CD4-positive, alpha-beta T cell (primary cell): ENCODE results near the gene CEP170B. TPM values are rescaled to one million over a fixed set of nuclear protein-coding genes. Genes with fewer than 3 reads are reported as not detected.
A peak's percentile ranks its signal among the peaks of the same experiment; 100 is the strongest.

Experiments
- ATAC-seq: fragments of 200-7000 bp; cut with Tn5 transposase; one replicate; pipeline ENCODE4 v1.10.0; 2022; ENCODE audit warnings: mild to moderate bottlenecking; ENCODE audit not compliant: poor library complexity
- CTCF ChIA-PET: fragments of 350-600 bp; sonication (Branson Sonifier 250); formaldehyde crosslinking; loops from one replicate; lab custom pipeline; 2021; ENCODE audit warnings: antibody characterized with exemption, inconsistent platforms; lab: Charles Lee
- POLR2A ChIA-PET: fragments of 350-600 bp; sonication (Branson Sonifier 250); formaldehyde crosslinking; loops from one replicate; lab custom pipeline; 2021; ENCODE audit warnings: antibody characterized with exemption, inconsistent platforms; lab: Charles Lee
- DNase-seq, 14 experiments: peaks; one replicate each; pipeline ENCODE4 v3.0.0-alpha.2; 2013 to 2020; ENCODE audit warnings: mixed read lengths in 2 of 14
- H3K27ac ChIP-seq, 2 donors: one replicate each; pipeline versions ENCODE4 v1.5.1 to v1.7.0; 2013; ENCODE audit warnings: low read length in 2 of 2, low read depth in 1 of 2, mild to moderate bottlenecking in 1 of 2
- H3K27me3 ChIP-seq, 2 experiments: 1 replicate in 1 of 2; 2 replicates in 1 of 2; pipeline versions ENCODE4 v1.6.1 to v1.7.0; 2013; ENCODE audit warnings: low read length in 2 of 2, control low read depth in 1 of 2, mild to moderate bottlenecking in 1 of 2, moderate library complexity in 1 of 2; ENCODE audit not compliant: insufficient read depth in 2 of 2, control insufficient read depth in 1 of 2
- H3K36me3 ChIP-seq: one replicate; pipeline ENCODE4 v1.6.1; 2013; ENCODE audit warnings: low read length, control low read depth; ENCODE audit not compliant: insufficient read depth
- H3K4me1 ChIP-seq: one replicate; pipeline ENCODE4 v1.6.1; 2013; ENCODE audit warnings: low read length, control low read depth; ENCODE audit not compliant: insufficient read depth
- H3K4me3 ChIP-seq: one replicate; pipeline ENCODE4 v1.5.1; 2013; ENCODE audit warnings: mild to moderate bottlenecking, low read length, moderate library complexity
- H3K9me3 ChIP-seq, 2 experiments: 1 replicate in 1 of 2; 2 replicates in 1 of 2; pipeline versions ENCODE4 v1.6.1 to v1.7.0; 2013; ENCODE audit warnings: low read length in 2 of 2, mild to moderate bottlenecking in 2 of 2, control low read depth in 1 of 2, moderate library complexity in 1 of 2; ENCODE audit not compliant: control insufficient read depth in 1 of 2, insufficient read depth in 1 of 2
- H3K27ac Mint-ChIP-seq: one replicate; pipeline ENCODE4 v1.8.0; 2020; ENCODE audit warnings: mixed read lengths
- H3K27me3 Mint-ChIP-seq: one replicate; pipeline ENCODE4 v1.8.0; 2021; ENCODE audit warnings: mixed read lengths
- H3K36me3 Mint-ChIP-seq: one replicate; pipeline ENCODE4 v1.8.0; 2021; ENCODE audit warnings: low read depth, mixed read lengths
- H3K4me1 Mint-ChIP-seq: one replicate; pipeline ENCODE4 v1.8.0; 2021; ENCODE audit warnings: low read depth, mixed read lengths
- H3K4me3 Mint-ChIP-seq: one replicate; pipeline ENCODE4 v1.8.0; 2020; ENCODE audit warnings: mild to moderate bottlenecking, mixed read lengths
- H3K9me3 Mint-ChIP-seq: one replicate; pipeline ENCODE4 v1.8.0; 2020; ENCODE audit warnings: mixed read lengths
- intact Hi-C, 2 experiments: fragments of 100-400 bp; cut with DNase I in 1 of 2; cut with micrococcal nuclease in 1 of 2; formaldehyde crosslinking; loops; one replicate each; pipeline versions ENCODE4 v1.15.1 to v1.9.0; 2023 to 2025; cut with DNase I, micrococcal nuclease
- total RNA-seq, 174 experiments: library from RNA in 2 of 174; stranded (reverse) in 2 of 174; gene quantifications; one replicate each; pipeline ENCODE4 v1.2.3 and lab custom pipeline; 2021 to 2026
- TF ChIP-seq, protein P1 (sequence below): fragments of 200-600 bp; IDR thresholded peaks from one replicate; pipeline ENCODE4 v1.8.0; 2022; ENCODE audit warnings: antibody characterized with exemption, mild to moderate bottlenecking

CEP170B gene
- total RNA-seq, 2 experiments from 2014 or later: 4.4 to 4.7 TPM

DNA sequence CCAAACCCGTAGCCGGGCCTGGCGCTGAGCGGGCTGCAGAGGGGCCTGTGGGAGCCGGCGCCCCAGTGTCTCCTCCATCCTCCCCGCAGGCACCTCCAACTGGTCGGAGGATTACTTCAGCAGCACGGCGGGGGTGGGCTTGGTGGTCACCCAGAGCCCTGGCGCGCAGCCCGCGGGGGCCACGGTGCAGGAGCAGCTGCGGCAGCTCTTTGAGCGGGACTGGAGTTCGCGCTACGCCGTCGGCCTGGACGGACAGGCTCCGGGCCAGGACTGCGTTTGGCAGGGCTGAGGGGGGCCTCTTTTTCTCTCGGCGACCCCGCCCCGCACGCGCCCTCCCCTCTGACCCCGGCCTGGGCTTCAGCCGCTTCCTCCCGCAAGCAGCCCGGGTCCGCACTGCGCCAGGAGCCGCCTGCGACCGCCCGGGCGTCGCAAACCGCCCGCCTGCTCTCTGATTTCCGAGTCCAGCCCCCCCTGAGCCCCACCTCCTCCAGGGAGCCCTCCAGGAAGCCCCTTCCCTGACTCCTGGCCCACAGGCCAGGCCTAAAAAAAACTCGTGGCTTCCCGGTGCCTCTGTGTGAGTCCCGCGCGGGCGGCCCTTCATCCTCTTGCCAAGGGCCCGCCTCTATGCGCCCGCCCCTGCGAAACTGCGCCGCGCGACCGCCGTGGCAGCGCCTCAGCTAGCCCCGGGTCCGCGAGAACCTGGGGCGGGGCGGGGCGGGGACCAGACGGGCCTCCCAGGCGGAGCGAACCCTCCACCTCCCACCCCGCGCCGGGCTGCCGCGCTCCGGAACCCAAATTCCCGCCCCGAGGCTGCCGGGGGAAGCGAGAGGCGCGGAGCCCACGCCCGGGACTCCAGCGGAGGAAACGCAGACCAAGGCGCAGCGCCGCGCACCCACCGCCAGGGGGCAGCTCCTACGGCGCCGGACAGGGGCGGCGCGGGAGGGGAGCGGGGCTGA, 67.9 kb downstream of the CEP170B start:
- H3K36me3 Mint-ChIP-seq: no peaks in the 10 kb centered on the region
- TF ChIP-seq, protein P1, sequence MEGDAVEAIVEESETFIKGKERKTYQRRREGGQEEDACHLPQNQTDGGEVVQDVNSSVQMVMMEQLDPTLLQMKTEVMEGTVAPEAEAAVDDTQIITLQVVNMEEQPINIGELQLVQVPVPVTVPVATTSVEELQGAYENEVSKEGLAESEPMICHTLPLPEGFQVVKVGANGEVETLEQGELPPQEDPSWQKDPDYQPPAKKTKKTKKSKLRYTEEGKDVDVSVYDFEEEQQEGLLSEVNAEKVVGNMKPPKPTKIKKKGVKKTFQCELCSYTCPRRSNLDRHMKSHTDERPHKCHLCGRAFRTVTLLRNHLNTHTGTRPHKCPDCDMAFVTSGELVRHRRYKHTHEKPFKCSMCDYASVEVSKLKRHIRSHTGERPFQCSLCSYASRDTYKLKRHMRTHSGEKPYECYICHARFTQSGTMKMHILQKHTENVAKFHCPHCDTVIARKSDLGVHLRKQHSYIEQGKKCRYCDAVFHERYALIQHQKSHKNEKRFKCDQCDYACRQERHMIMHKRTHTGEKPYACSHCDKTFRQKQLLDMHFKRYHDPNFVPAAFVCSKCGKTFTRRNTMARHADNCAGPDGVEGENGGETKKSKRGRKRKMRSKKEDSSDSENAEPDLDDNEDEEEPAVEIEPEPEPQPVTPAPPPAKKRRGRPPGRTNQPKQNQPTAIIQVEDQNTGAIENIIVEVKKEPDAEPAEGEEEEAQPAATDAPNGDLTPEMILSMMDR: peak; percentile 66
- peaks cover 5% of the 10 kb centered on the region for H3K4me1 Mint-ChIP-seq
- peaks cover 10% of the 10 kb centered on the region for H3K4me1 ChIP-seq
- no peak overlapping the region for H3K27ac ChIP-seq
- peak overlapping the region; percentile 77 for H3K4me3 Mint-ChIP-seq
- H3K27ac Mint-ChIP-seq: no peak overlapping the region
- ChIA-PET POLR2A (interaction anchor here (0.8 kb wide), 1 partner anchor 68 kb away, joined by 3 read pairs; no protein-coding TSS in a partner anchor), CTCF (interaction anchor here (2.1 kb wide), 1 partner anchor 113 kb away, joined by 6 read pairs; no protein-coding TSS in a partner anchor)
- no peaks in the 10 kb centered on the region for H3K9me3 Mint-ChIP-seq
- intact Hi-C loops: loop anchor here in 1 of 2 experiments (1.0 to 5.0 kb wide), 2 partner anchors 112 to 166 kb away; no protein-coding TSS in a partner anchor
- H3K27me3 ChIP-seq: no peaks in the 10 kb centered on the region
- H3K9me3 ChIP-seq: no peaks in the 10 kb centered on the region
- H3K27me3 Mint-ChIP-seq: peaks cover 15% of the 10 kb centered on the region
- peak; percentile 70 to 91 (median 81) for DNase-seq
- peak overlapping the region; percentile 45 for H3K4me3 ChIP-seq
- no peaks in the 10 kb centered on the region for H3K36me3 ChIP-seq
- peak; percentile 97 for ATAC-seq

GRCh38 chr14:104933746-104934733, 69.0 kb downstream of the CEP170B start:
- ATAC-seq (no peak), DNase-seq (peak in 1 of 14 experiments; percentile 44)
- CTCF ChIA-PET: interaction anchor here (2.1 kb wide), 1 partner anchor 112 kb away, joined by 6 read pairs; no protein-coding TSS in a partner anchor
- Mint-ChIP-seq H3K4me3 (peak overlapping the region; percentile 75), H3K9me3 (no peaks in the 10 kb centered on the region), H3K36me3 (no peaks in the 10 kb centered on the region), H3K27ac (no peak overlapping the region), H3K27me3 (peaks cover 16% of the 10 kb centered on the region), H3K4me1 (peaks cover 5% of the 10 kb centered on the region)
- Histone ChIP-seq H3K27ac (no peak overlapping the region), H3K4me1 (peaks cover 10% of the 10 kb centered on the region), H3K4me3 (no peak overlapping the region), H3K9me3 (no peaks in the 10 kb centered on the region), H3K36me3 (no peaks in the 10 kb centered on the region), H3K27me3 (peaks cover 0 to 9% of the 10 kb centered on the region in 2 experiments)
- POLR2A ChIA-PET: interaction anchor here (0.8 kb wide), 1 partner anchor 70 kb away, joined by 3 read pairs; no protein-coding TSS in a partner anchor
- intact Hi-C loops: loop anchor here in 1 of 2 experiments (1.0 to 5.0 kb wide), 2 partner anchors 111 to 167 kb away; no protein-coding TSS in a partner anchor
- TF ChIP-seq, protein P1: no peak
